Endothelial cell of umbilical vein (primary cell): ENCODE results near the gene TPK1. TPM values are rescaled to one million over a fixed set of nuclear protein-coding genes. Genes with fewer than 3 reads are reported as not detected.

Source experiments
- BruUV-seq: library from RNA; stranded (reverse); fragments of 400-500 nt; replicated peaks from 2 replicates; lab custom pipeline; 2021; lab: Mats Ljungman, UMichigan
- CTCF ChIA-PET: fragments of 300-600, 350-600 bp; sonication (Branson Sonifier 250); formaldehyde crosslinking; loops from one replicate; lab custom pipeline; 2021; ENCODE audit warnings: antibody characterized with exemption, inconsistent platforms; lab: Charles Lee
- POLR2A ChIA-PET: fragments of 300-600, 350-600 bp; sonication (Branson Sonifier 250); formaldehyde crosslinking; loops from one replicate; lab custom pipeline; 2021; ENCODE audit warnings: antibody characterized with exemption, inconsistent platforms; lab: Charles Lee
- DNase-seq: peaks from one replicate; pipeline ENCODE4 v3.0.0-alpha.2; 2011; ENCODE audit warnings: low read depth, low spot score
- FAIRE-seq: peaks from 2 replicates; lab custom pipeline; 2011; peaks lifted over from hg19 to GRCh38; lab: Jason Lieb, UNC
- H2AFZ ChIP-seq: 2 replicates; pipeline ENCODE4 v1.6.0; 2012; ENCODE audit warnings: low read depth, low read length, control low read depth, inconsistent platforms
- H3K27ac ChIP-seq: 2 replicates; pipeline ENCODE4 v1.5.1; 2011; ENCODE audit warnings: low read depth, mild to moderate bottlenecking, control low read depth, low read length, moderate library complexity; ENCODE audit not compliant: insufficient read depth
- H3K27me3 ChIP-seq, 2 experiments: 2 replicates each; pipeline versions ENCODE4 v1.6.0 to v1.6.1; 2011; ENCODE audit warnings: low read length in 2 of 2, mixed read lengths in 1 of 2; ENCODE audit not compliant: control insufficient read depth in 2 of 2, insufficient read depth in 2 of 2
- H3K36me3 ChIP-seq, 2 experiments: 2 replicates in 1 of 2; 3 replicates in 1 of 2; pipeline ENCODE4 v1.5.1; 2011; ENCODE audit warnings: low read length in 2 of 2, mild to moderate bottlenecking in 1 of 2, moderate library complexity in 1 of 2; ENCODE audit not compliant: control insufficient read depth in 2 of 2, insufficient read depth in 2 of 2; ENCODE audit errors: extremely low read depth in 1 of 2
- H3K4me1 ChIP-seq: 3 replicates; pipeline ENCODE4 v1.5.1; 2011; ENCODE audit warnings: mild to moderate bottlenecking, low read length; ENCODE audit not compliant: control insufficient read depth, insufficient read depth; ENCODE audit errors: extremely low read depth
- H3K4me2 ChIP-seq: 2 replicates; pipeline ENCODE4 v1.6.1; 2011; ENCODE audit warnings: low read length, control low read depth, mixed read lengths; ENCODE audit not compliant: insufficient read depth
- H3K4me3 ChIP-seq, 3 experiments: fragments of 200-600 bp in 1 of 3; sonication (generic), shearing (Covaris generic) in 1 of 3; replicated peaks in 1 of 3; 2 replicates each; pipeline ENCODE4 v1.5.1; 2011 to 2016; ENCODE audit warnings: control low read depth in 3 of 3, low read length in 3 of 3, mild to moderate bottlenecking in 2 of 3, inconsistent platforms in 1 of 3, low read depth in 1 of 3, moderate library complexity in 1 of 3; ENCODE audit not compliant: insufficient read depth in 1 of 3
- H3K79me2 ChIP-seq: 2 replicates; pipeline ENCODE4 v1.6.0; 2012; ENCODE audit warnings: low read length, inconsistent platforms; ENCODE audit not compliant: control insufficient read depth, insufficient read depth
- H3K9ac ChIP-seq: replicated peaks from 2 replicates; pipeline ENCODE3; 2011; ENCODE audit warnings: low read length, control low read depth; ENCODE audit not compliant: insufficient read depth; ENCODE audit errors: extremely low read depth
- H3K9me1 ChIP-seq: replicated peaks from 3 replicates; pipeline ENCODE4 v1.6.0; 2011; ENCODE audit warnings: mild to moderate bottlenecking, low read length; ENCODE audit not compliant: control insufficient read depth, insufficient read depth; ENCODE audit errors: extremely low read depth
- H3K9me3 ChIP-seq: replicated peaks from 2 replicates; pipeline ENCODE4 v1.5.1; 2012; ENCODE audit warnings: low read length, inconsistent platforms; ENCODE audit not compliant: control insufficient read depth, insufficient read depth
- H4K20me1 ChIP-seq: replicated peaks from 2 replicates; pipeline ENCODE3; 2011; ENCODE audit warnings: mild to moderate bottlenecking, low read length; ENCODE audit not compliant: control insufficient read depth, insufficient read depth; ENCODE audit errors: extremely low read depth
- EZH2 ChIP-seq: IDR thresholded peaks from 2 replicates; pipeline ENCODE4 v1.6.1; 2012; ENCODE audit warnings: borderline replicate concordance, low read depth, mild to moderate bottlenecking, moderate library complexity, low read length, inconsistent platforms; ENCODE audit not compliant: severe bottlenecking
- JUN ChIP-seq: IDR thresholded peaks from 2 replicates; pipeline ENCODE4 v1.6.1; 2011; ENCODE audit warnings: borderline replicate concordance, low read depth; ENCODE audit not compliant: insufficient read length, insufficient read depth
- POLR2A ChIP-seq: IDR thresholded peaks from 2 replicates; pipeline ENCODE4 v1.6.1; 2012; ENCODE audit warnings: low read depth, mild to moderate bottlenecking, control low read depth, low read length
- POLR2AphosphoS5 ChIP-seq: IDR thresholded peaks from 2 replicates; pipeline ENCODE4 v1.6.1; 2012; ENCODE audit warnings: low read depth, mild to moderate bottlenecking, control low read depth, low read length, moderate library complexity; ENCODE audit not compliant: insufficient read depth
- dilution Hi-C: fragments of 300-500 bp; cut with MboI; formaldehyde crosslinking; loops from one replicate; pipeline ENCODE4 v1.15.0; 2019; ENCODE audit warnings: low sequenced_read_pairs; ENCODE audit not compliant: extremely low pct_ligation_motif_present
- intact Hi-C: fragments of 100-400 bp; cut with micrococcal nuclease; formaldehyde crosslinking; loops from one replicate; pipeline ENCODE4 v1.10.0; 2022
- polyA plus RNA-seq, 4 experiments: library from polyadenylated mRNA; depleted of rRNA in 3 of 4; stranded (reverse) in 3 of 4; unstranded in 1 of 4; fragments of >200 nt; gene quantifications; 2 replicates each; pipeline versions ENCODE4 v1.2.1 to v1.2.3, GENCODE V29; 2011 to 2012; ENCODE audit warnings: missing spikeins in 1 of 4
- total RNA-seq: library from RNA; stranded (reverse); gene quantifications from 2 replicates; pipeline ENCODE4 v1.2.3, GENCODE V29; 2021
- TF ChIP-seq, protein P1 (sequence below), 2 donors: IDR thresholded peaks; 1 replicate in 1 of 2; 2 replicates in 1 of 2; pipeline ENCODE4 v1.5.1; 2011; ENCODE audit warnings: low read length in 2 of 2, mild to moderate bottlenecking in 2 of 2, moderate library complexity in 2 of 2, control low read depth in 1 of 2, inconsistent platforms in 1 of 2, low read depth in 1 of 2; ENCODE audit not compliant: insufficient read depth in 1 of 2; ENCODE audit errors: extremely low read depth in 1 of 2

Gene TPK1
- total and polyA plus RNA-seq, 2 donors (not counting 3 experiments of a cell fraction or from before 2014, with no cell fraction given) = 7.5 to 9.3 TPM

DNA sequence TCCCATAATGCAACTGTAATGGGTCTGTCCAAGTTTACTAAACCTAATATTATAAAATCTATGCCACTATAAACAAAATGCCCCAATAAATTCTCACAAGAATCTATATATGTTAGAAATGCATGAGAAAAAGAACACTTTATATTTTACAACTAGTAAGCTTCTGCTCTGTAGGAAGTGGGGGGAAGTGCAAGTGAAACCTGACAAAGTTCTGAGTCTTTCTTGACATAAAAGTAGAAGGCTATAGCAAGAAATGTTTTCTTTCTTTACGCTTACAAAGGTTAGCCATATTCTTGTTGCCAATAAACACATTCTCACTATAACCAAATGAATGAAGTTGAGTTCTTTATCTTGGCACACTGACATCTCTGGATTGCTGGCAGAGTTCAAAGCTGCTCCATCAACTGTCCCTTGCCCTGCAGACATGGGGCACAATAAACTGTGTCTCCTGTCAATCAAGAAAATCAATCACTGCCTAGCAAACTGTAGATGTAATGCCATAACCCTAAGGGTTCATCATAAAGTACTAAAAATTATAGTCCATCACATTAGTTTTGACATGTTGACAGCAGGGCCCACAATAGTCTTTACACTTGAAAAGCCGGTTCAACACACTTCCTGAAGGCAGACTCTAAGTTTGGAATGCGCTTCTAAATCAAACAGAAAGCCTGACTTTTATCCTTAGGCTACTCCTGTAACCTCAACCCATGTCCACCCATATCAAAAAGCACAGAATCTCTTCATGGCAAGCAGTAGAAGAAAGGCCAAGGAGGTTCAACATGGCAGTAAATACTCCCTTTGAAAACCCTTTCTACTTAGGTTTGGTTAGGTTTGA is 58.6 kb downstream of the TPK1 start:
- Histone ChIP-seq H3K9me3 (no peaks in the 10 kb centered on the region), H3K4me1 (no peaks in the 10 kb centered on the region), H3K36me3 (no peaks in the 10 kb centered on the region), H3K27me3 (no peaks in the 10 kb centered on the region), H4K20me1 (no peaks in the 10 kb centered on the region), H3K79me2 (no peaks in the 10 kb centered on the region), H3K4me2 (no peak overlapping the region), H2AFZ (no peak overlapping the region), H3K27ac (no peak overlapping the region), H3K4me3 (no peak overlapping the region), H3K9ac (no peak overlapping the region), H3K9me1 (no peaks in the 10 kb centered on the region)
- CTCF ChIA-PET = no interaction called here
- no peak for FAIRE-seq
- POLR2A ChIA-PET = no interaction called here
- BruUV-seq = no TSS peak
- intact Hi-C loops = no loop called here
- dilution Hi-C loops = no loop called here
- TF ChIP-seq EZH2 (no peak), POLR2A (no peak), JUN (no peak)
- no peak for DNase-seq

DNA sequence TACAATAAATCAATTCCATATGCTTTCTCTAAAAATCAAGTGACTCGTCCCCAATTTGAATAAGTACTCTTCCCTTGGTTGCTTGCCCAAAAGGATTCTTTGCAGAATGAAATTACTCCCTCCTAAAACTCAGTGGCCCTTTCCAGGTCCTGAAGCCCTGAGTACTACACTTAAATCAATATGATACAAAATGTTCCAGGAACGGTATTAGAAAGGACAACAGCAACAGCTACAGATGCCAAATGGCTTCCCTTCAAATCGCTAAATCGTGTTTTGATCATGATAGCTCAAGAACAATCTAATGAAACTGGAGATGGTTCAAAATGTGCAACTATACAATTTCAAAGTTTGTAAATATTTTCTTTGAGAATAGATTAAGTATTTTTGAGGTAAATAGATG is 59.4 kb downstream of the TPK1 start:
- TF ChIP-seq, protein P1, sequence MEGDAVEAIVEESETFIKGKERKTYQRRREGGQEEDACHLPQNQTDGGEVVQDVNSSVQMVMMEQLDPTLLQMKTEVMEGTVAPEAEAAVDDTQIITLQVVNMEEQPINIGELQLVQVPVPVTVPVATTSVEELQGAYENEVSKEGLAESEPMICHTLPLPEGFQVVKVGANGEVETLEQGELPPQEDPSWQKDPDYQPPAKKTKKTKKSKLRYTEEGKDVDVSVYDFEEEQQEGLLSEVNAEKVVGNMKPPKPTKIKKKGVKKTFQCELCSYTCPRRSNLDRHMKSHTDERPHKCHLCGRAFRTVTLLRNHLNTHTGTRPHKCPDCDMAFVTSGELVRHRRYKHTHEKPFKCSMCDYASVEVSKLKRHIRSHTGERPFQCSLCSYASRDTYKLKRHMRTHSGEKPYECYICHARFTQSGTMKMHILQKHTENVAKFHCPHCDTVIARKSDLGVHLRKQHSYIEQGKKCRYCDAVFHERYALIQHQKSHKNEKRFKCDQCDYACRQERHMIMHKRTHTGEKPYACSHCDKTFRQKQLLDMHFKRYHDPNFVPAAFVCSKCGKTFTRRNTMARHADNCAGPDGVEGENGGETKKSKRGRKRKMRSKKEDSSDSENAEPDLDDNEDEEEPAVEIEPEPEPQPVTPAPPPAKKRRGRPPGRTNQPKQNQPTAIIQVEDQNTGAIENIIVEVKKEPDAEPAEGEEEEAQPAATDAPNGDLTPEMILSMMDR (IDR thresholded peaks at IDR 0.05; ENCODE audit: extremely low read depth in 1 of 2, insufficient read depth in 1 of 2, low read depth in 1 of 2, low read length in 2 of 2) = no peak
- TF ChIP-seq POLR2AphosphoS5 = no peak
- no peaks in the 10 kb centered on the region for H3K27me3 ChIP-seq
- H3K9me3 ChIP-seq = no peaks in the 10 kb centered on the region
- H3K9ac ChIP-seq = no peak overlapping the region
- H2AFZ ChIP-seq = no peak overlapping the region
- CTCF ChIA-PET = no interaction called here
- H3K36me3 ChIP-seq = no peaks in the 10 kb centered on the region
- POLR2A ChIA-PET = no interaction called here
- intact Hi-C loops = no loop called here
- dilution Hi-C loops = no loop called here
- H3K79me2 ChIP-seq = no peaks in the 10 kb centered on the region
- H3K4me2 ChIP-seq = no peak overlapping the region
- H3K4me1 ChIP-seq = no peaks in the 10 kb centered on the region
- FAIRE-seq (no peak), DNase-seq (no peak)
- H3K4me3 ChIP-seq = no peak overlapping the region
- no peak overlapping the region for H3K27ac ChIP-seq
- no peaks in the 10 kb centered on the region for H3K9me1 ChIP-seq
- no TSS peak for BruUV-seq
- H4K20me1 ChIP-seq = no peaks in the 10 kb centered on the region
